Nephron (organoid): Measurements from ENCODE around the gene ADARB2.

Source experiments
- H3K27ac Mint-ChIP-seq, 3 experiments: 2 replicates each; pipeline ENCODE4 v1.8.0; 2020; ENCODE audit warnings: mixed read lengths in 3 of 3, mild to moderate bottlenecking in 2 of 3, moderate library complexity in 1 of 3
- H3K27me3 Mint-ChIP-seq: 2 replicates; pipeline ENCODE4 v1.8.0; 2021; ENCODE audit warnings: low read depth, mild to moderate bottlenecking, moderate library complexity, mixed read lengths
- H3K36me3 Mint-ChIP-seq: 2 replicates; pipeline ENCODE4 v1.8.0; 2020; ENCODE audit warnings: low read depth, mixed read lengths
- H3K4me1 Mint-ChIP-seq: 2 replicates; pipeline ENCODE4 v1.8.0; 2020; ENCODE audit warnings: mixed read lengths
- H3K4me3 Mint-ChIP-seq, 3 experiments: 2 replicates each; pipeline ENCODE4 v1.8.0; 2020; ENCODE audit warnings: mild to moderate bottlenecking in 3 of 3, mixed read lengths in 3 of 3, moderate library complexity in 2 of 3
- H3K9me3 Mint-ChIP-seq: 2 replicates; pipeline ENCODE4 v1.8.0; 2020; ENCODE audit warnings: mixed read lengths
- TF ChIP-seq, protein P1 (sequence below), 3 experiments: fragments of 200-600 bp; sonication (generic); IDR thresholded peaks; one replicate each; pipeline ENCODE4 v1.5.0; 2021; ENCODE audit warnings: antibody characterized with exemption in 3 of 3; ENCODE audit not compliant: unreplicated experiment in 3 of 3

ADARB2 gene

DNA sequence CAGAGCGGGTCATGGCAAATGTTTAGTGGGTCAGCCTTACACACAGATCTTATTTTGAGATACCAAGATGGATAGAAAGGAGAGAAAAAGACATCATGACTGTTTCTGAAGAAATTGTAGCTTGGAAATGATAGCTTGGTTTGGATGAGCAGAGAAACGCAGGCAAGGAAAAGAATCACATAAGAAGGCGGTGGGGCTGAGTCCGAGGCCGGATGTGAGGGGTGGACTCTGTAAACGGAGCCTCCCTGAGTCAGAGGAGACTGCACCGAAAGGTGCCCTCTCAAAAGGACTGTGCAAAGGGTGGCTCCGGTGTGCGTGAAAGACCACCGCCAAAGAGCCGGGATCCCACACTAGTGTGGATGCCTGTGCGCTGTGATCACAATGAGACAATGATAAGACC is 53.7 kb downstream of the ADARB2 start:
- H3K36me3 Mint-ChIP-seq, result no peaks in the 10 kb centered on the region

DNA sequence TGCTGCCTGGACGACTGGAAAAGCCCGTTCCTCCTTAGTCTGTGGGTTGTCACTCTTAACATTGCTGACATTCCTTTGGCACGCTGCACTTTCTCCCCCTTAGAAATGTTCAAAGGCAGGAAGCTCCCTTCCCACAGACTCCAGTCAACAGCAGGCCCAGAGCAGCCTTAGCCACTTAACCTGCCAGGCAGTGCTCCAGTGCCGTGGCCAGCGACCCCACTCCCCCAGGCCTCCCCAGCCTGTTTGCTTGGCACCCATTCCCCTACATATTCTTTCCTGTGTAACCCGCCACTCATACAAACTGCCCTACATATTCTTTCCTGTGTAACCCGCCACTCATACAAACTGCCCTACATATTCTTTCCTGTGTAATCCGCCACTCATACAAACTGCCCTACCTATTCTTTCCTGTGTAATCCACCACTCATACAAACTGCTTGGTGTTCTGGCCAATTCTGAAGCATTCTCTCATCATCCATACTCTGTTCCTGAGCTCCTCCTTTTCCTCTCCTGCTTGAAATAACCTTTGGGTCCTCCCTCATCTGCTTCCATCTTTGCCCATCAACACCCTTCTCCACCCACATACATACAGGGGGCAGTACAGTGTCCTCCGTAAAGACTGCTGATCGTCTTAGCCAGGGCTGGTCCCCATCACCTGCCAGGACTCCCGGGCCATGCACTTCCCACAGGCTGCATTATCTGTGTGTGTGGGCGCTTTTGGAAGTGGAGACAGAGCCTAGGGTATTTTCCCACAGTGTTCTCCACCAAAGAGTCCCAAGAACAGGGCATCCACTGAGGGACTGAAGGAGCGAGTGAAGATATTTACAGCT is 57.3 kb downstream of the ADARB2 start:
- Mint-ChIP-seq H3K27me3 (peaks cover 12% of the 10 kb centered on the region), H3K9me3 (no peaks in the 10 kb centered on the region), H3K27ac (no peak overlapping the region), H3K4me3 (no peak overlapping the region), H3K36me3 (no peaks in the 10 kb centered on the region), H3K4me1 (no peaks in the 10 kb centered on the region)
- TF ChIP-seq, protein P1, sequence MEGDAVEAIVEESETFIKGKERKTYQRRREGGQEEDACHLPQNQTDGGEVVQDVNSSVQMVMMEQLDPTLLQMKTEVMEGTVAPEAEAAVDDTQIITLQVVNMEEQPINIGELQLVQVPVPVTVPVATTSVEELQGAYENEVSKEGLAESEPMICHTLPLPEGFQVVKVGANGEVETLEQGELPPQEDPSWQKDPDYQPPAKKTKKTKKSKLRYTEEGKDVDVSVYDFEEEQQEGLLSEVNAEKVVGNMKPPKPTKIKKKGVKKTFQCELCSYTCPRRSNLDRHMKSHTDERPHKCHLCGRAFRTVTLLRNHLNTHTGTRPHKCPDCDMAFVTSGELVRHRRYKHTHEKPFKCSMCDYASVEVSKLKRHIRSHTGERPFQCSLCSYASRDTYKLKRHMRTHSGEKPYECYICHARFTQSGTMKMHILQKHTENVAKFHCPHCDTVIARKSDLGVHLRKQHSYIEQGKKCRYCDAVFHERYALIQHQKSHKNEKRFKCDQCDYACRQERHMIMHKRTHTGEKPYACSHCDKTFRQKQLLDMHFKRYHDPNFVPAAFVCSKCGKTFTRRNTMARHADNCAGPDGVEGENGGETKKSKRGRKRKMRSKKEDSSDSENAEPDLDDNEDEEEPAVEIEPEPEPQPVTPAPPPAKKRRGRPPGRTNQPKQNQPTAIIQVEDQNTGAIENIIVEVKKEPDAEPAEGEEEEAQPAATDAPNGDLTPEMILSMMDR (IDR thresholded peaks at IDR 0.05; ENCODE audit: unreplicated experiment in 3 of 3), result no peak

More for the DNA sequence above, 53.7 kb downstream of the ADARB2 start:
- TF ChIP-seq, protein P1 (IDR thresholded peaks at IDR 0.05; ENCODE audit: unreplicated experiment in 3 of 3), result no peak
- peaks cover 9% of the 10 kb centered on the region for H3K4me1 Mint-ChIP-seq
- peaks cover 6% of the 10 kb centered on the region for H3K9me3 Mint-ChIP-seq
- H3K4me3 Mint-ChIP-seq, result no peak overlapping the region
- peaks cover 9% of the 10 kb centered on the region for H3K27me3 Mint-ChIP-seq
- no peak overlapping the region for H3K27ac Mint-ChIP-seq

DNA sequence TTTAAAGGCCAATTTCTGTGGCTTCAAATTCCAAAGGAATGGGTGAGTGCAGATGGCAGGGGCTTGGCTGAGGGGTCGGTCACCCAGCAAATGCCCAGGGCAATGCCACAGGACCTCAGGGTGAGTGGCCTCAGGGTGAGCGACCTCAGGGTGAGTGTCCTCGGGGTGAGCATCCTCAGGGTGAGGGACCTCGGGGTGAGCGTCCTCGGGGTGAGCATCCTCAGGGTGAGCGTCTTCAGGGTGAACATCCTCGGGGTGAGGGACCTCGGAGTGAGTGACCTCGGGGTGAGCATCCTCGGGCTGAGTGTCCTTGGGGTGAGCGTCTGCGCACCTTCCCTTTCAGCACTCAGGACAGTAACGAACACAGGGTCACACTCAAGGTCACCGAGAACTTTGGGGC is 59.2 kb downstream of the ADARB2 start:
- TF ChIP-seq, protein P1 (IDR thresholded peaks at IDR 0.05; ENCODE audit: unreplicated experiment in 3 of 3), result no peak
- no peaks in the 10 kb centered on the region for H3K9me3 Mint-ChIP-seq
- H3K36me3 Mint-ChIP-seq, result no peaks in the 10 kb centered on the region
- no peak overlapping the region for H3K4me3 Mint-ChIP-seq
- peaks cover 17% of the 10 kb centered on the region for H3K27me3 Mint-ChIP-seq
- no peak overlapping the region for H3K27ac Mint-ChIP-seq
- no peaks in the 10 kb centered on the region for H3K4me1 Mint-ChIP-seq

DNA sequence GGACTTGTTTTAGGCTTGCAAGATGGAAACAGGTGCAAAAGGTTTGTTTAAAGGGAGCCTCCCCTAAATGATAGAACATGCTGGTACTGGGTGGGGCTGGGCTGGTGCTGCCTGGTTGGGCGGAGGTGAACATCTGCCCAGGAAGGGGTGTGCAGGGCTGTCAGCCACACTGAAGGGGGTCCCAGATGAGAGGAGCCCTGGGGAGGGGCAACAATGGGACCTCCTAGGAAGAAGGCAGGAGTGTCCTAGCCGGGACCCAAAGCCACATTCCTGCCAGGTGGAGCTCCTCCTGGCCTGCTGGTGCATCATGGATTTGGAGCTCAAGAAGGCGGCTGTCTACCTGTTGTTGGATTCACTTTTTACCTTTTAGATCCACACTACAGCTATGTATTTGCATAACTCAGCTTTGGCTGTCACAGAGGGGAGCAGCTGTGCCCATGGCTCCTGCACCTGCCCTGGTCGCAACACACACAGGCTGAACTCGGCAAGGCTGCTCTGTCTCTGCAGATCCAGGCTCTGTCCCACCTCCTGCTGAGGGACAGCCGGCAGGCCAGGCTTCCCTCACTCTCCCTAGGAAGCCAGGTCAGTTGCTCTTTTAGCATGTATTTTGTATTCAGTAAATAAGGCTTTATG is 59.9 kb downstream of the ADARB2 start:
- TF ChIP-seq, protein P1 (IDR thresholded peaks at IDR 0.05; ENCODE audit: unreplicated experiment in 3 of 3), result no peak
- Mint-ChIP-seq H3K27me3 (peaks cover 17% of the 10 kb centered on the region), H3K4me3 (no peak overlapping the region), H3K4me1 (no peaks in the 10 kb centered on the region), H3K36me3 (no peaks in the 10 kb centered on the region), H3K27ac (no peak overlapping the region), H3K9me3 (no peaks in the 10 kb centered on the region)

DNA sequence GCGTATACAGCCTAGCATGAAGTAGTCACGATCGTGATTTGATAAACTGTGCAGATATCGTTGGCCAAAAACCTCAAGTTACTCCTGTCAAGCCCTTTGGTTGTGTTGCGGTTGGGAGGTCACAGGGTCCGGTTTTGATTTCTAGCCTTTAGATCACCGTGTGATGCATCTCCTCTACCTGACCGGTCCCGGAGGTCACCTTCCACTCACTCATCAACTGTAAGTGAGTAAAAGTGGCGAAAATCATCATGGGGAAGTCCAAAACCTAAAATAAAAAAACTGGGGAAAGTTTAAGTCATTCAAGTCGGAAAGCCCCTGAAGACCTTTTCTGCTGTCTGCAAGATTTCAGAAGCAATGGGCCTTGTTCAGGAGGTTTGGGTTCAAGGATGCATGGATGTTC is 62.8 kb downstream of the ADARB2 start:
- TF ChIP-seq, protein P1 (IDR thresholded peaks at IDR 0.05; ENCODE audit: unreplicated experiment in 3 of 3), result no peak
- Mint-ChIP-seq H3K9me3 (no peaks in the 10 kb centered on the region), H3K27ac (no peak overlapping the region), H3K4me3 (no peak overlapping the region), H3K27me3 (peaks cover 8% of the 10 kb centered on the region), H3K4me1 (no peaks in the 10 kb centered on the region), H3K36me3 (no peaks in the 10 kb centered on the region)
